GM13977 (cell line): ENCODE results near the gene ST7.

Source experiments
- DNase-seq: peaks from one replicate; pipeline ENCODE4 v3.0.0; 2012; ENCODE audit warnings: low spot score
- CTCF ChIP-seq: IDR thresholded peaks from 2 replicates; pipeline ENCODE4 v1.5.1; 2012; ENCODE audit warnings: mild to moderate bottlenecking, control low read depth; ENCODE audit not compliant: insufficient read depth; ENCODE audit errors: extremely low read depth, missing control alignments
- in situ Hi-C: fragments of 300-500 bp; cut with MboI; formaldehyde crosslinking; loops from one replicate; pipeline ENCODE4 v1.12.0; 2022; ENCODE audit warnings: low sequenced_read_pairs, low pct_unique_long_range_greater_than_20kb, mixed read lengths, inconsistent platforms; ENCODE audit not compliant: unreplicated experiment

ST7 gene

GRCh38 chr7:117041822-117042221 is 88.5 kb downstream of the ST7 start:
- no peak for TF ChIP-seq CTCF
- in situ Hi-C loops, result no loop called here
- DNase-seq, result no peak

GRCh38 chr7:117043108-117043825 is 90.0 kb downstream of the ST7 start:
- in situ Hi-C loops, result no loop called here
- no peak for TF ChIP-seq CTCF
- DNase-seq, result no peak

- TF ChIP-seq CTCF, result no peak
- in situ Hi-C loops, result no loop called here
These were observed 91.4 kb downstream of the ST7 start for GRCh38 chr7:117044664-117045063.

GRCh38 chr7:117045927-117046710 is 92.8 kb downstream of the ST7 start:
- DNase-seq, result no peak
- TF ChIP-seq CTCF, result no peak
- in situ Hi-C loops, result no loop called here

More at GRCh38 chr7:117044664-117045063, 91.4 kb downstream of the ST7 start:
- DNase-seq, result no peak

- no peak for DNase-seq
- in situ Hi-C loops, result no loop called here
- no peak for TF ChIP-seq CTCF
These were observed 94.2 kb downstream of the ST7 start for GRCh38 chr7:117047496-117047895.

- DNase-seq, result no peak
- TF ChIP-seq CTCF, result no peak
- in situ Hi-C loops, result no loop called here
These were observed 95.0 kb downstream of the ST7 start for GRCh38 chr7:117048114-117048866.
